IMR-90 (cell line): ENCODE data around the gene CCDC117. TPM values are rescaled to one million over a fixed set of nuclear protein-coding genes. Genes with fewer than 3 reads are reported as not detected.
A peak's percentile ranks its signal among the peaks of the same experiment; 100 is the strongest.

Source experiments
- ATAC-seq: fragments of 200-7000 bp; cut with Tn5 transposase; 2 replicates; pipeline ENCODE4 v1.9.1; 2020; ENCODE audit warnings: low read depth, mild to moderate bottlenecking, moderate library complexity
- BruUV-seq: library from RNA; stranded (reverse); fragments of 400-500 nt; replicated peaks from 2 replicates; lab custom pipeline; 2021; lab: Mats Ljungman, UMichigan
- CTCF ChIA-PET: fragments of 300-600 bp; formaldehyde crosslinking; extraction: SDS; loops from one replicate; lab custom pipeline; 2021; ENCODE audit warnings: antibody characterized with exemption; lab: Yijun Ruan, JAX
- POLR2A ChIA-PET: fragments of 300-600 bp; sonication (Branson Sonifier 250); formaldehyde crosslinking; loops from one replicate; lab custom pipeline; 2022; ENCODE audit warnings: antibody characterized with exemption; ENCODE audit not compliant: unreplicated experiment; lab: Charles Lee
- DNase-seq: peaks from one replicate; pipeline ENCODE4 v3.0.0; 2013
- H2AFZ ChIP-seq: replicated peaks from 2 replicates; pipeline ENCODE3; 2013; ENCODE audit warnings: low read length, mild to moderate bottlenecking; ENCODE audit not compliant: poor library complexity
- H2AK5ac ChIP-seq: 2 replicates; pipeline ENCODE4 v1.6.1; 2013; ENCODE audit warnings: low read depth, low read length, inconsistent platforms
- H2AK9ac ChIP-seq: replicated peaks from 2 replicates; pipeline ENCODE3; 2013; ENCODE audit warnings: mild to moderate bottlenecking, low read depth, low read length, moderate library complexity; ENCODE audit not compliant: poor library complexity
- H2BK120ac ChIP-seq: 2 replicates; pipeline ENCODE4 v1.6.1; 2013; ENCODE audit warnings: low read depth, low read length, inconsistent platforms
- H2BK15ac ChIP-seq: 3 replicates; pipeline ENCODE4 v1.6.1; 2013; ENCODE audit warnings: low read depth, low read length, inconsistent platforms
- H2BK20ac ChIP-seq: 2 replicates; pipeline ENCODE4 v1.6.1; 2013; ENCODE audit warnings: low read depth, mild to moderate bottlenecking, inconsistent platforms, low read length, moderate library complexity
- H2BK5ac ChIP-seq: 2 replicates; pipeline ENCODE4 v1.6.1; 2013; ENCODE audit warnings: mild to moderate bottlenecking, low read depth, low read length, inconsistent platforms; ENCODE audit not compliant: poor library complexity, severe bottlenecking
- H3K14ac ChIP-seq: replicated peaks from 2 replicates; pipeline ENCODE4 v1.6.1; 2013; ENCODE audit warnings: low read depth, low read length, inconsistent platforms
- H3K18ac ChIP-seq: 2 replicates; pipeline ENCODE4 v1.6.1; 2013; ENCODE audit warnings: low read depth, low read length, control low read depth
- H3K23ac ChIP-seq: 2 replicates; pipeline ENCODE4 v1.6.1; 2013; ENCODE audit warnings: low read depth, low read length, inconsistent platforms
- H3K27ac ChIP-seq: 2 replicates; pipeline ENCODE4 v1.5.1; 2013; ENCODE audit warnings: mild to moderate bottlenecking, control low read depth, low read length; ENCODE audit not compliant: insufficient read depth
- H3K27me3 ChIP-seq: 2 replicates; pipeline ENCODE4 v1.6.1; 2013; ENCODE audit warnings: low read length; ENCODE audit not compliant: control insufficient read depth, insufficient read depth
- H3K36me3 ChIP-seq: 2 replicates; pipeline ENCODE4 v1.6.1; 2013; ENCODE audit warnings: low read length, mixed read lengths; ENCODE audit not compliant: control insufficient read depth, insufficient read depth
- H3K4ac ChIP-seq: 2 replicates; pipeline ENCODE4 v1.6.1; 2013; ENCODE audit warnings: low read depth, low read length, inconsistent platforms
- H3K4me1 ChIP-seq: 2 replicates; pipeline ENCODE4 v1.6.1; 2013; ENCODE audit warnings: low read length, mixed read lengths; ENCODE audit not compliant: control insufficient read depth, insufficient read depth
- H3K4me2 ChIP-seq: 2 replicates; pipeline ENCODE4 v1.6.1; 2013; ENCODE audit warnings: low read depth, mild to moderate bottlenecking, control low read depth, low read length, moderate library complexity
- H3K4me3 ChIP-seq: 2 replicates; pipeline ENCODE4 v1.5.1; 2013; ENCODE audit warnings: low read depth, mild to moderate bottlenecking, control low read depth, low read length, moderate library complexity; ENCODE audit not compliant: insufficient read depth
- H3K56ac ChIP-seq: 2 replicates; pipeline ENCODE4 v1.6.1; 2013; ENCODE audit warnings: low read length, inconsistent platforms; ENCODE audit not compliant: insufficient read depth; ENCODE audit errors: extremely low read depth
- H3K79me1 ChIP-seq, 2 experiments: 2 replicates each; pipeline ENCODE4 v1.6.1; 2013; ENCODE audit warnings: low read length in 2 of 2, inconsistent platforms in 1 of 2, low read depth in 1 of 2
- H3K9ac ChIP-seq: 2 replicates; pipeline ENCODE4 v1.6.1; 2013; ENCODE audit warnings: low read depth, low read length, control low read depth
- H3K9me1 ChIP-seq: 2 replicates; pipeline ENCODE4 v1.6.1; 2013; ENCODE audit warnings: low read length, inconsistent platforms; ENCODE audit not compliant: insufficient read depth
- H3K9me3 ChIP-seq: 2 replicates; pipeline ENCODE4 v1.6.1; 2013; ENCODE audit warnings: low read length; ENCODE audit not compliant: control insufficient read depth, insufficient read depth
- H4K20me1 ChIP-seq: 2 replicates; pipeline ENCODE4 v1.6.1; 2013; ENCODE audit warnings: low read length, inconsistent platforms; ENCODE audit not compliant: insufficient read depth
- H4K5ac ChIP-seq: 2 replicates; pipeline ENCODE4 v1.6.1; 2013; ENCODE audit warnings: mild to moderate bottlenecking, low read depth, low read length, control low read depth
- H4K8ac ChIP-seq, 2 experiments: 2 replicates each; pipeline ENCODE4 v1.6.1; 2013; ENCODE audit warnings: low read depth in 2 of 2, low read length in 2 of 2, control low read depth in 1 of 2, inconsistent platforms in 1 of 2
- H4K91ac ChIP-seq: 2 replicates; pipeline ENCODE4 v1.6.1; 2013; ENCODE audit warnings: low read depth, low read length, inconsistent platforms; ENCODE audit not compliant: insufficient read depth
- NFE2L2 ChIP-seq: fragments of 150-350 bp; IDR thresholded peaks from 2 replicates; pipeline ENCODE4 v1.6.1; 2016; ENCODE audit warnings: low read depth, mild to moderate bottlenecking, low read length
- RAD21 ChIP-seq: IDR thresholded peaks from 2 replicates; pipeline ENCODE4 v1.6.1; 2012; ENCODE audit warnings: low read length, improper control_type of control experiment
- SMC3 ChIP-seq: fragments of 150-350 bp; IDR thresholded peaks from 2 replicates; pipeline ENCODE4 v1.6.1; 2016; ENCODE audit warnings: low read depth, mild to moderate bottlenecking, antibody characterized with exemption, low read length, moderate library complexity
- WGBS, 2 experiments: methylation state at CpG; one replicate each; pipeline versions ENCODE4 v1.1.5 to v1.1.7; 2013; ENCODE audit warnings: missing lambda C conversion rate in 2 of 2; ENCODE audit not compliant: insufficient read length in 1 of 2; ENCODE audit errors: extremely low coverage in 2 of 2; 5-methylcytosine and 5-hydroxymethylcytosine counted together
- dilution Hi-C: fragments of 300-500 bp; cut with HindIII; formaldehyde crosslinking; loops from one replicate; pipeline ENCODE4 v1.14.3; 2018; ENCODE audit warnings: low sequenced_read_pairs; ENCODE audit not compliant: unreplicated experiment
- in situ Hi-C: fragments of 300-500 bp; cut with MboI; formaldehyde crosslinking; loops from 3 replicates; pipeline ENCODE4 v1.14.3; 2019; ENCODE audit warnings: low sequenced_read_pairs, inconsistent platforms, mixed read lengths
- intact Hi-C: fragments of 100-400 bp; cut with micrococcal nuclease; formaldehyde crosslinking; loops from 2 replicates; pipeline ENCODE4 v1.10.0; 2022
- polyA plus RNA-seq, 3 experiments: library from polyadenylated mRNA; depleted of rRNA; stranded (reverse); fragments of >200 nt; gene quantifications; 2 replicates each; pipeline ENCODE4 v1.2.3, GENCODE V29; 2012; ENCODE audit warnings: low replicate concordance in 1 of 3
- total RNA-seq: library from RNA; depleted of rRNA; stranded (reverse); fragments of >200 nt; gene quantifications from 2 replicates; pipeline ENCODE4 v1.2.3, GENCODE V29; 2012
- TF ChIP-seq, protein P1 (sequence below): conservative IDR thresholded peaks from 2 replicates; pipeline ENCODE4 v1.5.1; 2012; ENCODE audit warnings: mild to moderate bottlenecking, low read depth, low read length, improper control_type of control experiment

CCDC117 gene
- total and polyA plus RNA-seq, 2 of the 4 experiments (the other 2 are of a cell fraction), result 5.9 to 7.0 TPM

DNA sequence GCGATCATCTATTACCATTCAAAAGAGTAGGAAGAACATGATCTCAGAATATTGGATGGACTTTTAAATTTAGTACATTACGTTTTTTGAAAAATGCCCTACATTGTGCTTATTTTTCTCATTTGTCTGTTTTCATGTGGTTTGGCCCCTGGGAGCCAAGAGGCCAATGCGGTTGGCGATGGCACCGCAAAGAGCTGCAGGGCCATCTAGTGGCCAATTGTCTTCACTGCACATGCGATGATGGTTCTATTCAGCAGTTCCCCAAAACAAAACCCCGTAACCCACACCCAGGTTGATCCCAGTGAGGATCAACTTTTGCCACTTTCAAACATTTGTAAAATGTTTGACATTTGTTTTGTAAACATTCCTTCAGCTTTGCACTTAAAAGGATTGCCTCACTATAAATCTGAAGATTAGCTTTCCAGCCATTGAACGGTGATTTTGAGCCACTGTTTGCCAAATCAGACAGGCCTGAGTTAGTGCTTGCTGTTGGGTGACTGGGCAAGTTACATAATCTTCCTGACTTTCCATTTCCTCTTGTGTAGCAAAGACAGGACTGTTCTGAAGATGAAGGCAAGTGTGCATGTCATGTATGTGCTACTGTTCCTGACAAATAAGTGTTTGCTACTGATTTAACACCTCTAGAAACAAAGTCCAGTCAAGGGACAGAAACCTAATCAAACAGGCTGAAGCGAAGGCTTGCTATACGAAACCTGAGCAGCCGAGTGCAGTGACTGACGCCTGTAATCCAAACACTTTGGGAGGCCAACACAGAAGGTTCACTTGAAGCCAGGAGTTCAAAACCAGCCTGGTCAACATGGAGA lies 57.1 kb downstream of the CCDC117 start:
- H2AK9ac ChIP-seq, result no peak overlapping the region
- ChIA-PET CTCF (interaction anchor here (0.5 to 2.0 kb wide), 7 partner anchors 27 to 383 kb away, joined by 3 to 23 read pairs (median 3); no protein-coding TSS in a partner anchor), POLR2A (interaction anchor here (0.7 kb wide), 1 partner anchor 29 kb away, joined by 3 read pairs; no protein-coding TSS in a partner anchor)
- 11% methylated on average over 3 of the region's 12 CpGs; no CpG with 5 or more reads in 1 of the 2 experiments for WGBS, 2 experiments
- H3K9me3 ChIP-seq, result no peaks in the 10 kb centered on the region
- no peaks in the 10 kb centered on the region for H3K9me1 ChIP-seq
- in situ Hi-C loops (loop anchor here (5.0 to 10.0 kb wide), 3 partner anchors 227 to 805 kb away; no protein-coding TSS in a partner anchor), intact Hi-C loops (loop anchor here (1.0 to 2.0 kb wide), 4 partner anchors 211 to 777 kb away; no protein-coding TSS in a partner anchor), dilution Hi-C loops (no loop called here)
- H3K36me3 ChIP-seq, result no peaks in the 10 kb centered on the region
- H2BK120ac ChIP-seq, result no peak overlapping the region
- no peak overlapping the region for H3K23ac ChIP-seq
- H2AK5ac ChIP-seq, result no peak overlapping the region
- no peak overlapping the region for H3K4ac ChIP-seq
- no peaks in the 10 kb centered on the region for H3K4me1 ChIP-seq
- H4K5ac ChIP-seq, result no peak overlapping the region
- H4K20me1 ChIP-seq, result peaks cover 7% of the 10 kb centered on the region; the same call in 1 of the 2 replicates
- no peak overlapping the region for H3K4me3 ChIP-seq
- no peak overlapping the region; the same call in 2 of the 3 replicates for H2BK15ac ChIP-seq
- DNase-seq (peak; percentile 73), ATAC-seq (peak; percentile 97)
- H3K9ac ChIP-seq, result no peak overlapping the region
- H3K56ac ChIP-seq, result no peak overlapping the region
- H2BK20ac ChIP-seq, result no peak overlapping the region
- no peak overlapping the region for H3K27ac ChIP-seq
- no peak overlapping the region for H3K4me2 ChIP-seq
- H2BK5ac ChIP-seq, result no peak overlapping the region
- H4K8ac ChIP-seq, result no peak overlapping the region; a peak in 1 of 4 replicates
- H4K91ac ChIP-seq, result no peak overlapping the region
- no peak overlapping the region for H3K18ac ChIP-seq
- no TSS peak for BruUV-seq
- peak overlapping the region; percentile 74 for H2AFZ ChIP-seq
- no peak overlapping the region for H3K14ac ChIP-seq
- TF ChIP-seq NFE2L2, result no peak
- peak; percentile 97 for TF ChIP-seq SMC3
- peak; percentile 94 for TF ChIP-seq RAD21
- TF ChIP-seq, protein P1, sequence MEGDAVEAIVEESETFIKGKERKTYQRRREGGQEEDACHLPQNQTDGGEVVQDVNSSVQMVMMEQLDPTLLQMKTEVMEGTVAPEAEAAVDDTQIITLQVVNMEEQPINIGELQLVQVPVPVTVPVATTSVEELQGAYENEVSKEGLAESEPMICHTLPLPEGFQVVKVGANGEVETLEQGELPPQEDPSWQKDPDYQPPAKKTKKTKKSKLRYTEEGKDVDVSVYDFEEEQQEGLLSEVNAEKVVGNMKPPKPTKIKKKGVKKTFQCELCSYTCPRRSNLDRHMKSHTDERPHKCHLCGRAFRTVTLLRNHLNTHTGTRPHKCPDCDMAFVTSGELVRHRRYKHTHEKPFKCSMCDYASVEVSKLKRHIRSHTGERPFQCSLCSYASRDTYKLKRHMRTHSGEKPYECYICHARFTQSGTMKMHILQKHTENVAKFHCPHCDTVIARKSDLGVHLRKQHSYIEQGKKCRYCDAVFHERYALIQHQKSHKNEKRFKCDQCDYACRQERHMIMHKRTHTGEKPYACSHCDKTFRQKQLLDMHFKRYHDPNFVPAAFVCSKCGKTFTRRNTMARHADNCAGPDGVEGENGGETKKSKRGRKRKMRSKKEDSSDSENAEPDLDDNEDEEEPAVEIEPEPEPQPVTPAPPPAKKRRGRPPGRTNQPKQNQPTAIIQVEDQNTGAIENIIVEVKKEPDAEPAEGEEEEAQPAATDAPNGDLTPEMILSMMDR, result peak; percentile 97
- no peaks in the 10 kb centered on the region for H3K79me1 ChIP-seq
- H3K27me3 ChIP-seq, result no peaks in the 10 kb centered on the region
